G401 (cell line): ENCODE measurements around the gene TSPAN8. TPM values are rescaled to one million over a fixed set of nuclear protein-coding genes. Genes with fewer than 3 reads are reported as not detected.
"Not testable (repeated sequence)": the region's sequence is repeated elsewhere in the genome, so short reads cannot be mapped to it uniquely, and the experiment has no call there.

Experiments used
- DNase-seq: peaks from one replicate; pipeline ENCODE4 v3.0.0-alpha.2; 2015; ENCODE audit warnings: low spot score
- in situ Hi-C: cut with HindIII; loops from 2 replicates; pipeline ENCODE4 v1.10.0; 2016; ENCODE audit warnings: low sequenced_read_pairs, mixed read lengths
- total RNA-seq: library from RNA; depleted of rRNA; stranded (reverse); fragments of >200 nt; shearing (Covaris generic); gene quantifications from 2 replicates; pipeline ENCODE4 v1.2.3, GENCODE V29; 2014

TSPAN8 gene
- total RNA-seq, 1 experiment from 2014 or later, result not detected

DNA sequence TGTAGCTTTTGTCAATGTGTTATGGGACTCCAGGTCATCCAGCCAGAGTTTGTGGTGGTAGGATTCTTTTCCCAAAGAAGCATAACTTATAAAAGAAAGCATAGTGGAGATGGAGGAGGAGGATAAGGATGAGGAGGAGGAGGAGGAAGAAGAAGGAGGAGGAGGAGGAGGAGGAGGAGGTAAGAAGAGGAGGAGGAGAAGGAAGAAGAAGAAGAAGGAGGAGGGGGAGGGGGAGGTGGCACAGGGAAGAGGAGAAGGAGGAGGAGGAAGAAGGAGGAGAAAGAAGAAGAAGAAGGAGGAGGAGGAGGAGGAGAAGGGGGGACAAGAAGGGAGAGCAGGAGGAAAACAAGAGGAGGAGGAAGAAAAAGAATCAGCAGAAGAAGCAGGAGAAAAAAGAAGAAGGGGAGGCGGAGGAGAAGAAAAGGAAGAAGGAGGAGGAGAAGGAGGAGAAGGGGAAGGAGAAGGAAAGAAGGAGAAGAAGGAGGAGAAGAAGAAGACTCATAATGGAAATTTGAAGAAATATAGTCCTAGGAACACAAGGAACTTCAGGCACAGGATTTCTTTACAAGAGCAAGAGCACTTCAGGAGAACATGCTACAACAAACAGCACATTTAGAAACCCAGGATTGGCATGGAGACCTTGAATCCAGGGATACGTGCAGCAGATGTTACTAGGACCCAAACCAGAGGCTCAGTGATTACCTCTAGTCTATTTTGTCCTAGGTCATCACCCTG is 22.6 kb downstream of the TSPAN8 start:
- in situ Hi-C loops, result no loop called here
- DNase-seq, result no peak

DNA sequence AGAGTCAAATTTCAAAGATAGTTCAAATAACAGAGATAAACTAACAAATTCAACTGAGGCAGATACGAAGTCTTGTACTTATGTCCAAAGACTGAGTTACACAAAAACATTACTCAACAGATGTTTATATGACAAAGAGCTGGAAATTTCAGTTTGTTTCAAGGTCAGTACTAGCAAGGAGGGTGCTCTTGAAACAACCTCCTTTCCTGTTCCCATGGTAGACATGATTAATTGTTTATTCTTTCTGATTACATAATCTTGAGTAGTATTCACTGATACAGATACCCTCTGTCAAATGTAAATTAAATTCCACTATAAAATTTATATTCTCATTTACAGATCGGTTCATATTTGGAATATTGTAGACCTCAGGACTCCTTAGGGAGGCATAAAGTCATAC is 23.4 kb downstream of the TSPAN8 start:
- DNase-seq, result no peak
- in situ Hi-C loops, result no loop called here

DNA sequence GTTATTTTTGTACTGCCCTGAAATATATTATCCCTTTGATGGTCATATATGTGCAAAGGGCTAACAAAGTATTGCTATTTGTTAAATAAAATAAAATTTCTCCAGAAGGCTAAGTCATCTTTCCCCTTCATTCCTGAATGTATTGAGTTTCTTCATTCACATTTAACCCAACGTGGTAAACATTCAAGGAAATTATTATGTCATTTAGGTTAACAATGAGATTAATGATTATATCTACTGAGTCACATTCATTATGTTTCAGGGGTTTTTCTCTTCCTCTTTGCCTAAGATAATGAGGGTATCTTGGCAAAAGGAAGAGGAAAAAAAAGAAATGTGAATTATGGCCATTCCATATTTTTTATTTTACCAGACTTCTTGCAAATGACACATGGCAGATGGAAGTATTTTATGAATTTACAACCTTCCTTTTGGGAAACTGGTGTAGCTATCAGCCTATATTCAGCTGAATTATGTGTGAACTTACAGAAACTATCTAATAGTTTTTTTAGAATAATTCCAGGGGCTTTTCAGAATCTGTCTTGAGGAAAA is 27.2 kb downstream of the TSPAN8 start:
- no peak for DNase-seq
- in situ Hi-C loops, result no loop called here

DNA sequence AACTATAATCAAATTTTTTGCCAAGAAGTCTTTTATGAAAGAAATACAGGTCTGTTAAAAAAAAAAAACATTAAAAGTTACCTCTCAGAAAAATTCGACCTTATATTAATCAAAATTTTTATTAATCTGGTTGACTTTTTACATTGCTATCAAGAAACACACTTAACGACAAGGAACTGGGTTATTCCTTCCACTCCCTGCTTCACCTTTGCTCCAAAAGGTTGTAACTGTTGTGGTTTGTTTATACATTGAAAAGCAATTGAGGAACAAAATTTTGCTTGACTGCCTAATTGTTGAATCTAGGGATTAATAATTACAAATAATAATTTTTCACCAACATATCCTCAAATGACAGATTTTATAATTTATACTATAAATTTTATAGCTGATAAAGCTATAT is 28.4 kb downstream of the TSPAN8 start:
- DNase-seq, result no peak
- in situ Hi-C loops, result no loop called here

DNA sequence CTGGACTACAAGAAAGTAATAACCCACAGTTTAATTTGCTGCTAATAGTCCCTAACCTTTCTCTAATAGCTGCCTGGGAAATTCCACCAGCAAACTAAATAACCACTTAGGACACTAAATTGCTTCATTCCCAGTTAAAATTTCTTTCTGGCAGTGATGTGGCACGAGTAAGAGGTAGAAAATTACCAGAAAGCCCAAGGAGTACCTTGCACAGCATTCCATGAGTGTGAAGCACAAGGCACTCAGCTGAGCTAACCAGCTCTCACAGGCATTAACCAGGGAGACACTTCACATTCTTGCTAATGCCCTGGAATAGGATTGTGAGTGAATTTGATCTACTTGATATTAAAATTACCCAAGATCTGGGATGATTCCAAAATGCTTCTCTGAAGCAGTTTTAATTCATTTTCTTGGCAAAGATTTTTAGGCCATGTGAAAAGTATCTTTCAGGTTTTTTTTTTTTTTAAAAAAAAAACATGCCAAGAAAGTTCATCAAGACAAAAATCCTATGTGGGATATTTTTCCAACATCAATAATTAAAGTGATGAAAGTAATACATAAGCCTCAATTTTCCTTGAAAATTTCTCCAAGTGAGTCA is 29.5 kb downstream of the TSPAN8 start:
- no peak for DNase-seq

DNA sequence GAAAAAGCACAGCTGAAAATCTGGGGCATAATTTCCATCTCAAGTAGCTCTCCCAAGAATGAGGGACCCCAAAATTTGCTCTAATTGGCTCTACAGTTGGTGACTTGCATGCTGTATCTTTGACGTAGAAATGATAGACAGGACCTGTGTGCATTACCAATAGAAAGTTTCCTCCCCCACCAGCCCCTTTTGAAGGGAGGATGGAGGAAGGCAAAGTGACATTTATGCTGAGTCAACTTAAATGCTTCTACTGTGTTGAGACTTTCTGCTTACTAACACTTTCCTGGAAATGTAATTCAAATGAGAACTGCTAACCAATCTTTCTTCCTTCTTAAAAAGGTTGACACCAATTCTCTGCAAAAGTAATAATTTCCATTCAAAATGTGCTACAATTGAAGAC is 31.9 kb downstream of the TSPAN8 start:
- in situ Hi-C loops, result no loop called here
- no peak for DNase-seq

More for the DNA sequence above, 29.5 kb downstream of the TSPAN8 start:
- in situ Hi-C loops, result no loop called here

DNA sequence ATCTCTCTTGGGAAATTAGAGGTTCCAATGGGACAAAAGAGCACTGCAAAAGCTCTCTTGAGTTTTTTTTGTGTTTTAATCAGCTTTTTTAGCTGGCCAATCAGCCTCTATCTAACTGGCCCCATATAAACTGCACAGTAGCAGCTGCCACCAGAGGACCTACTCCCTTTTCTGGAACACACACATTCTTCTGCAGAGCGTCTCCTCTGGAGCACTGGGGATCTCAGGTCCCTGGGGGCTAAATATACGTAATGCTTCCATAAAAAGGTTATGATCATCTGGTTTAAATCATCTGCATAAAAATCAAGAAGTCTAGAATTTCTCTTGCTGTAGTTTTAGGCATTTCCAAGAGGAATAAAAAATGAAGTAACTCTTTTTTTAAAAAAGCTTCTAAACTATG is 32.3 kb downstream of the TSPAN8 start:
- in situ Hi-C loops, result no loop called here
- no peak for DNase-seq

DNA sequence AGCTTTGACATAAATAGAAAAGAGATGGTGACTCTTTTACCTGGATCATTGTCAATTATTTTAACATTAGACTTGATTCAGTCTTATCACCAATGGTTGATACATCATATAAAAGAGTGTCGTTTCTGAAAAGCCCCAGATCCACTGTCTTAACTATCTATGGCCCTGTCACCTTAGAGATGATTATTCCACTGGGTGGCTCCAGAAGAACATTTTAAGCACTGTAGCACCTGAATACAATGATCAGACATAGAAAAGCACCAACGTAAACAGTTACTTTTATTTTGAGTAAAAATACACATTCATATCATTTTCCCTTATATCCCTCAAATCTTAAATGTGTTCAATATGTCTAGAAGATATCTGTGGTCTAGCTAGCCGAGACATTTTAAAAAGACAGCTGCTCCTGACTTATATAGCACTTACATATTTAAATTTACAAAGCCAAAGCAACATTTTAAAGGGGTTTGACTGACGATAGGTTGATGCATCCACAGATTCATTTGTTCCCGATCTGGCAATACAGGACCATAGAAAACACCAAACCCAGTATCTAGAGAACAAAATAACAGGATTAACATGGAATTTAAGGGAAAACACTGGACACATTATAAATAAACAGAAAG is 32.9 kb downstream of the TSPAN8 start:
- DNase-seq, result no peak
- in situ Hi-C loops, result no loop called here

DNA sequence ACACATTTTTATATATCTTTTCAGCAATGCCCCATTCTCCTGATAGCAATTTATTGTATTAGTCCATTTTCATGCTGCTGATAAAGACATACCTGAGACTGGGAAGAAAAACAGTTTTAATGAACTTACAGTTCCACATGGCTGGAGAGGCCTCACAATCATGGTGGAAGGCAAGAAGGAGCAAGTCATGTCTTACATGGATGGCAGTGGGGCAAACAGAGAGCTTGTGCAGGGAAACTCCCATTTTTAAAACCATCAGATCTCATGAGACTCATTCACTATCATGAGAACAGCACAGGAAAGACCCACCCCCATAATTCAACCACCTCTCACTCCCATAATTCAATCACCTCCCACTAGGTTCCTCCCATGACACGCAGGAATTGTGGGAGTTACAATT is 44.7 kb downstream of the TSPAN8 start:
- in situ Hi-C loops, DNase-seq: not testable (repeated sequence)

DNA sequence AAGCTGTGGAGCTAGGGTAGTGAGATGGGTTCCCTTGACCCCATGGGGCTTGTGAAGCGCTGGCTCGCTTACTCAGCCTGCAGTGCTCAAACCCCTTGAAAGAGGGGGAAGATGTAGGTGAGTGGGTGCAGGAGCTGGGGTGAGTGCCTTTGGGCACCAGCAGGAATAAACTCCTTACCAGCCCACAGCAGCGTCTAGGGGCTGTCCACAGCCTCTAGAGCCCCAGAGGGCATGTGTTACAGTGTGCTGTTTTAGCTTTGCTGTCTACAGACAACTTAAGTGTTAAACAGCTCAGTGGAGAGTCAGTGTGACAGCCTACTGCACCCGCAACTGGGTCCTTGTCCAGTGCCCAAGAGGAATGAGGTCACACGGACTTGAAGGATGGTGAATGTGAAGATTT is 48.0 kb downstream of the TSPAN8 start:
- no peak for DNase-seq
- in situ Hi-C loops, result no loop called here

DNA sequence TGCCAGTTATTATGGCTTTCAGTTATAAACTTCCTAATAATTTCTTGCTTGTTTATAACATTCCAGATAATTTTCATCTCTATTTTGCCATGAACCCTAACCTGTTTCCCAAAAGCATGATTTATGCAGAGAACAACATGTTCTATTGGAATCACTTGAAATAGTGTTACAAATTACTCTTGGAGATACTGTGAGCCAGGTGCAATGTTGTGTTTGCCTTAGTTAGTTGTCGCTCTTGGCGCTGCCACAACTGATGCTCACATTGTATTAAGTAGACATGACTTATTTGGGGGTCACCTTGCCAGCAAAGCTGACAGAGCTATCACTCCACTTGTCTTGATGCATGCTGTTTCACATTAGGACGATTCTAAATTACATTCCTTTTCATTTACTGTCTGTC is 49.4 kb downstream of the TSPAN8 start:
- no peak for DNase-seq
- in situ Hi-C loops, result no loop called here

DNA sequence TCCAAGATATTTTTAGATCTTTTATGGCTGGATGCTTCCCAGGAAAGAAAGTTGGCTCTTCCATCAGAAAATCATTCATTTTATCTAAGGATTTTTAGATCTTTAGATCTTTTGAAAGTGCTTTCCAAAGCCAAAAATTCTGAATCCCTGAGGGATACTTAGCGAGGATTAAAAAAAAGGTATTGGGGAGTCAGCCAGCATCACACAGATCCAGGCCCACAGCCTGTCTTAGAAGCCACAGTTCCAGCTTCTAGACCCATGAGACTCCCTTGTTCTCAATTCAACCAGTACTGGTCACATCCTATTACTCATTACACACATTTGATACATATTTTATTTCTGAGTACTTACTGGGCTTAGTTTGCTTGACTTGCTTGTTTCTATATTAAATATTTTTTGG is 49.9 kb downstream of the TSPAN8 start:
- in situ Hi-C loops, result no loop called here
- no peak for DNase-seq

DNA sequence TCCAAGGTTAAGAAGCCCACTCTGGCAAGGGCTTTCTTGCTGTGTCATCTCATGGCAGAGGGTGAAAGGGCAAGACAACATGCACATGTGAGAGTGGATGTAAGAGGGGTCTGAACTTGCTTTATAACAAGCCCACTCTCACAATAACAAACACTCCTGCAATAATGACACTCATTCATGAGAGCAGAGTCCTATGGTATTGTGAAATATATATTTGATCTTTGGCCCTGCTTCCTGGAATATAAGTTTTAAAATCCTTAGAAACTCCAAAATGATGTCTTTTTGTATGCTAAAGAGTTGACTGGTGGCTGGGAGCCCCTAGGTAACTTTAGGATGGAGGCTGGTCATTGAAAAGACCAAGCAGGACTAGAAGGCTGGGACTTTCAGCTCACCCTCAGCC is 51.8 kb downstream of the TSPAN8 start:
- in situ Hi-C loops, result no loop called here
- DNase-seq, result no peak

DNA sequence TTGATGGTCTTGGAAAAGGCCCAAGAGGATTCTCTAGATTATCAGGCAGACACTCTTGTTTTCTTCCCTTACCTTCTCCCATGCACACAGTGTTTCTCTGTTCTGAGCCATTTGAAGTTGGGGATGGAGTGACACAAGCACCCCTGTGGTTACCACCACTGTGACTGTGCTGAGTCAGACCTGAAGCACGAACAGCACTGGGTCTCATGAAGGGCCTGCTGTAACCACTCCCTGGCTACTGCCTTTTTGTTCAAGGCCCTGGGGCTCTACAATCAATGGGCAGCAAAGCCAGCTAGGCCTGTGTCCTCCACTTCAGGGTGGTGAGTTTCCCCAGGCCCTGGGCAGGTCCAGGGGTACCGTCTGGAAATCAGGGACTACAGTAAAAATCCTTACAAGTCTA is 65.5 kb downstream of the TSPAN8 start:
- DNase-seq, result no peak

DNA sequence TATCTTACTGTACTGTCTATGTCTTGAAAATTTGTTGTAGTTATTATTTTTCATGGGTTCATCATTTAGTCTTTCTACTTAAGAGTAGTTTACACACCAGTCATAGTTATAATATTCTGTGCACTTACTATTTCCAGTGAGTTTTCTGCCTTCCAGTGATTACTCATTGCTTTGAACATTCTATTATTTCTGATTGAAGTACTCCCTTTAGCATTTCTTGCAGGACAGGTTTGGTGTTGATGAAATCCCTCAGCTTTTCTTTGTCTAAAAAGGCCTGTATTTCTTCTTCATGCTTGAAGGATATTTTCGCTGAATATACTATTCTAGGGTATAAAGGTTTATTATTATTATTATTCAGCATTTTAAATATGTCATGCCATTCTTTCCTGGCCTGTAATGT is 66.8 kb downstream of the TSPAN8 start:
- in situ Hi-C loops, result no loop called here

More for the DNA sequence above, 65.5 kb downstream of the TSPAN8 start:
- in situ Hi-C loops, result no loop called here

DNA sequence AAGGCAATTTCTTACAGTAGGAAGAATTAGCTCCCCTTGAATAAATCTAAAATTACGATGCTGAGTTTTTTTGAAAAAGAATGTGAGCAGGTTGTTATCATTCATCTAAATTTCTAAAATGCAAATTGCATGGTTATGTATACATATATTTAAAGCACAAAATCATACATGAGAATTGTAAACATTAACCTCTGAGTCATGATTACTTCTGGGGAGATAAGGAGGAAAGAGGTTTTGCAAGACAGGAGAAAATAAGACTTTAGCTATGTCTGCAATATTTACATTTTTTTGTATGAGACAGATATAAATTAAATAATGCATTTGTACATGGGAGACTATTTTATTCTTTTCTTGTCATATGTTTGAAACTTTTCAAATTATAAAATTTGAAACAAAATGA is 72.2 kb downstream of the TSPAN8 start:
- in situ Hi-C loops, result no loop called here
- no peak for DNase-seq

More for the DNA sequence above, 66.8 kb downstream of the TSPAN8 start:
- no peak for DNase-seq

DNA sequence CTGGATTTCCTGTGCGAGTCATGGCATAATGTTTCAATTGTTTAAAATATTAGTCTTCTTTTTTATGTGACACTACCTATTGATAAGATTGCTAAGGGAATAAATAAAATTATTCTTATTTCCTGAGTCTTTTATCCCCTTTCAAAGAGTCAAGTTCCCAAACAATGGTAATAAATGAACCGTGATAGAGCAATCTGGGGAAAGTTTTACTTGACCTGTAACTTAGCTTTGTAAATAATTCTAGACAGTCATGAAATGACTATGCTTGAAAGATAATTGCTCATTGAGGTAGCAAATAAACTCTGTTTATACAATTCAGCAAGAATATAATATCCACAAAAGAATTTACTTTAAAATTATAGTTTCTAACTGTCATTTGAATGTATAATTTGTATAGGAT is 82.1 kb downstream of the TSPAN8 start:
- no peak for DNase-seq
- in situ Hi-C loops, result no loop called here
